HEK293T (cell line): ENCODE data around the gene HOXD12.

ENCODE experiments used
- CTCF ChIA-PET: fragments of 350-600 bp; formaldehyde crosslinking; extraction: SDS; loops from one replicate; lab custom pipeline; 2021; ENCODE audit warnings: antibody characterized with exemption, inconsistent platforms; lab: Yijun Ruan, JAX
- POLR2A ChIA-PET: fragments of 350-600 bp; formaldehyde crosslinking; extraction: SDS; loops from one replicate; lab custom pipeline; 2020; ENCODE audit warnings: antibody characterized with exemption, inconsistent platforms; lab: Yijun Ruan, JAX
- DNase-seq: peaks from one replicate; pipeline ENCODE4 v3.0.0; 2012; ENCODE audit warnings: mixed read lengths; ENCODE audit errors: extremely low spot score
- ARNT ChIP-seq: fragments of 450-650 bp; IDR thresholded peaks from 2 replicates; pipeline ENCODE4 v1.6.1; 2017; ENCODE audit warnings: mild to moderate bottlenecking
- BHLHE40 ChIP-seq: fragments of 450-650 bp; IDR thresholded peaks from 2 replicates; pipeline ENCODE4 v1.6.1; 2016; ENCODE audit warnings: mild to moderate bottlenecking, moderate library complexity, borderline replicate concordance
- CTBP1 ChIP-seq: fragments of 450-650 bp; IDR thresholded peaks from 2 replicates; pipeline ENCODE4 v1.6.1; 2016; ENCODE audit warnings: borderline replicate concordance
- ELF4 ChIP-seq: fragments of 450-650 bp; IDR thresholded peaks from 2 replicates; pipeline ENCODE4 v1.6.1; 2017; ENCODE audit warnings: antibody characterized with exemption
- FOXA1 ChIP-seq: fragments of 450-650 bp; IDR thresholded peaks from 2 replicates; pipeline ENCODE4 v1.6.1; 2016; ENCODE audit warnings: mild to moderate bottlenecking
- FOXK2 ChIP-seq: fragments of 450-650 bp; IDR thresholded peaks from 2 replicates; pipeline ENCODE4 v1.6.1; 2016; ENCODE audit warnings: mild to moderate bottlenecking
- FOXM1 ChIP-seq: fragments of 450-650 bp; IDR thresholded peaks from 2 replicates; pipeline ENCODE4 v1.6.1; 2017; ENCODE audit warnings: mild to moderate bottlenecking, borderline replicate concordance
- HDGF ChIP-seq: fragments of 450-650 bp; IDR thresholded peaks from 2 replicates; pipeline ENCODE4 v1.6.1; 2017; ENCODE audit warnings: antibody characterized with exemption, borderline replicate concordance
- L3MBTL2 ChIP-seq: fragments of 450-650 bp; conservative IDR thresholded peaks from 2 replicates; pipeline ENCODE4 v1.6.1; 2016; ENCODE audit warnings: mild to moderate bottlenecking
- LEF1 ChIP-seq: fragments of 450-650 bp; IDR thresholded peaks from 2 replicates; pipeline ENCODE4 v1.6.1; 2017; ENCODE audit warnings: mild to moderate bottlenecking, borderline replicate concordance
- NFRKB ChIP-seq: fragments of 450-650 bp; IDR thresholded peaks from 2 replicates; pipeline ENCODE4 v1.6.1; 2016; ENCODE audit warnings: mild to moderate bottlenecking, moderate library complexity
- SP1 ChIP-seq: fragments of 450-650 bp; IDR thresholded peaks from 2 replicates; pipeline ENCODE4 v1.6.1; 2017
- SUZ12 ChIP-seq: fragments of 450-650 bp; IDR thresholded peaks from 2 replicates; pipeline ENCODE4 v1.6.1; 2016; ENCODE audit warnings: mild to moderate bottlenecking
- TARDBP ChIP-seq: fragments of 450-650 bp; IDR thresholded peaks from 2 replicates; pipeline ENCODE4 v1.6.1; 2016
- ZNF384 ChIP-seq: fragments of 450-650 bp; IDR thresholded peaks from 2 replicates; pipeline ENCODE4 v1.6.1; 2016
- TF ChIP-seq, protein P1 (sequence below): fragments of 450-650 bp; IDR thresholded peaks from 2 replicates; pipeline ENCODE4 v1.6.1; 2016

The HOXD12 gene

DNA sequence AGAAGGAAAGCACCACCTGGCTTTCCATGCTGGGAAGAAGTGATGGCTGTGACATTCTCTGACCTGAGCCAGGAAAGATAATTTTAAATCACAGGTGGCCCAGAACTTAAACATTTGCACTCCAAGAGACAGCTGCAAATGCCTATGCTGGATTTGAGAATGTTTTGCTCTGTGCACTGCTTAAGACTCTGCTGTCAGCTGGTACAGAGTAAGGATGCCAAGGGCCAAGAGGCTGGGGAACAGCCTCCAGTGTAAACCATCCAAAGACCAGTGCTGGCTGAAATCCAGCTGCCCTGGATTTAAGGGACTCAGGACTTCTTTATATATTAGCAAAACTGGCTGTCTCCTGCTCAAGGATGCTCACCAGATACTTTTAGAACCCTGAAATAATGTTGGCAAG lies 33.8 kb downstream of the HOXD12 start:
- ChIA-PET CTCF (interaction anchor here (0.9 kb wide), 3 partner anchors 30 to 421 kb away, joined by 3 to 5 read pairs (median 3); no protein-coding TSS in a partner anchor), POLR2A (interaction anchor here (5.4 kb wide), 1 partner anchor 28 kb away, joined by 35 read pairs; the partner anchor contains the start of gene HOXD11)
- no peak for DNase-seq
- TF ChIP-seq L3MBTL2 (no peak), ELF4 (no peak), LEF1 (no peak), FOXK2 (no peak), NFRKB (no peak), TARDBP (no peak), ZNF384 (no peak), BHLHE40 (no peak), ARNT (no peak), SP1 (no peak), FOXA1 (no peak)

DNA sequence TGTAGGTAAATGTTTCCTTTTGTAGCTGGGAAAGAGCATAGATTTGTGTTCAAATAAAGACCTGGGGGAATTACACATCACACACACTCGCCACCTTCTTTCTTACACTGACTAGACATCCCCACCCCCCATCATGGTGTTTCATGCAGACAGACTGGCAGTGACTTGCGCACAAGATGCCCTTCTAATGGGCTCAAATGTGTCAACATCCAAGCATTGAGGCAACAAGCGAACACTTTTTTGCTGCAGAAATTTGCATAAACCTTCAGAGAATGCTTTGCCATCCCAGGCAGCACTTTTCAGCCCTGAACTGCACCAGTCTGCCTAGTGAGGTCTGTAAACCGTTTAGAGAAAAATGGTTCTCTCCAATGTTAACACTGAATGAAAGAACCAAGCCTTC lies 34.4 kb downstream of the HOXD12 start:
- TF ChIP-seq HDGF (no peak), SP1 (no peak), FOXK2 (no peak), CTBP1 (no peak), BHLHE40 (no peak)
- CTCF ChIA-PET: interaction anchor here (0.9 kb wide), 1 partner anchor 420 kb away, joined by 3 read pairs; no protein-coding TSS in a partner anchor
- no peak for DNase-seq
- POLR2A ChIA-PET: interaction anchor here (5.4 kb wide), 1 partner anchor 28 kb away, joined by 35 read pairs; the partner anchor contains the start of gene HOXD11

DNA sequence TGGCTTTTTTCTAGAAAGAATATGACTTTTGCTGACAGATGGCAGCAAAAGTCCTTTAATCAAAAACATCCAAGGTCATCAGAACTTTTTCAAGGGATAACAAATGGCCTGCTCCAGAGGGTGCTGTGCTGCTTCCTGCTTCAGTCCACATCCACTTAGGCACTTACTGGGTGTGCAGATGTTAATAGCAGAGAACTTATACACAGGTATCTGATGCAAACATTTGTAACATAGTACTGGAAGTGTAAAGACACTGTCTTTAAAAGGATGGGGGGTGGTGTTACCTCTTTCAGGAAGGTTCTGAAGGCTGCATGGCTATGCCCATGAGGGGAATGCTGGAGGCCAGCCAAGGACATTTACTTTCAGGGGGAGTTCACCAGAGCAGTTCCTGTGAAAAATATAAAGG lies 35.4 kb downstream of the HOXD12 start:
- CTCF ChIA-PET: no interaction called here
- POLR2A ChIA-PET: no interaction called here
- TF ChIP-seq ZNF384 (no peak), SUZ12 (no peak), HDGF (no peak), BHLHE40 (no peak), NFRKB (no peak), FOXK2 (no peak), FOXM1 (no peak), FOXA1 (no peak), ARNT (no peak), LEF1 (no peak), TARDBP (no peak), ELF4 (no peak), SP1 (no peak), CTBP1 (no peak), L3MBTL2 (no peak)
- TF ChIP-seq, protein P1, sequence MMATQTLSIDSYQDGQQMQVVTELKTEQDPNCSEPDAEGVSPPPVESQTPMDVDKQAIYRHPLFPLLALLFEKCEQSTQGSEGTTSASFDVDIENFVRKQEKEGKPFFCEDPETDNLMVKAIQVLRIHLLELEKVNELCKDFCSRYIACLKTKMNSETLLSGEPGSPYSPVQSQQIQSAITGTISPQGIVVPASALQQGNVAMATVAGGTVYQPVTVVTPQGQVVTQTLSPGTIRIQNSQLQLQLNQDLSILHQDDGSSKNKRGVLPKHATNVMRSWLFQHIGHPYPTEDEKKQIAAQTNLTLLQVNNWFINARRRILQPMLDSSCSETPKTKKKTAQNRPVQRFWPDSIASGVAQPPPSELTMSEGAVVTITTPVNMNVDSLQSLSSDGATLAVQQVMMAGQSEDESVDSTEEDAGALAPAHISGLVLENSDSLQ: no peak
- no peak for DNase-seq

DNA sequence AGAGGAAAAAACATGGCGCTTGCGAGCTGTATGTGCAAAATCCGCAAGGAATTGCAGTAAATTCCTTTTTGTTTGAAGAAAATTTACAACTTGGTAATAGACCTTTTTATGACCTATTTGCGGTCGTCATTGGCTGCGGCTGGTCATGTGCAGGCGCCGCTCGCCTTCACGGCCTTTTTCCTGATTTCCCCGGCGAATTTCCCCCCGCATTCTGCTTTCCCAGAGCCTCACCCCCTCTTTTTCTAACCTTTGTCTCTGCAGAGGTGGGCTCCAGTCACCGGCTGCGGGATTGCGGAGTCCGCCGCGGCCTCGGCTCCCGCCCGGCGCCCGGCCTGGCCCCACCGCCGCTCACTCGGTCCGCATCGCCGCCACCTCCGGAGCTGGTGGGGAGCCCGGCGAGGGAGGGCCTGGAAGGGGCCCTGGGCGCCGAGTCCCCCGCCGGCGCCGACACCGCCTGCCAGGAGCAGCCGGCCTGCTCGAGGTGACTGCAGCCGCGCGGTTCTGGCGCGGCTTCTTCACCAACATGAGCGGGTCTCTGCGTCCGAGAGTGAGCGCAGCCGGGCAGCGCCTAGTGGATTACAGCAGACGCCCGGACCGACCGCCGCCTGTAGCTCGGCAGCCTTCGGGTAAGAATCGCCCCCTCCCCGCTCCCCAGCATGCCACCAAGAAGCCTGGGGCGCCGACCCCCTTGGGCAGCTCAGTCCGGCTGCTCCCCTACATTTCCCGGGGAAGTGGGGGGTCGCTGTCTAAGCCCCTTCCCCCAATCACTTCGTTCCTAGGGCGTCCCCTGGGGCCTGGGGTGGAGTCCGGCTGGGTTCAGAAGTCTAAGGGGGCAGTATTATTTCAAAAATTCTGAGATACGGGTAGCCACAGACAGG lies 37.0 kb downstream of the HOXD12 start:
- no peak for TF ChIP-seq ELF4
- TF ChIP-seq CTBP1: no peak
- TF ChIP-seq TARDBP: no peak
- TF ChIP-seq ARNT: no peak
- TF ChIP-seq, protein P1: peak; percentile 64
- TF ChIP-seq FOXM1: no peak
- no peak for TF ChIP-seq SUZ12
- CTCF ChIA-PET: interaction anchor here (0.7 to 2.3 kb wide), 4 partner anchors 10 to 545 kb away, joined by 3 to 9 read pairs (median 4); no protein-coding TSS in a partner anchor
- no peak for DNase-seq
- POLR2A ChIA-PET: interaction anchor here (0.5 to 2.9 kb wide), 9 partner anchors 9 to 518 kb away, joined by 3 to 12 read pairs (median 4); partner anchors contain the start of gene LNPK

DNA sequence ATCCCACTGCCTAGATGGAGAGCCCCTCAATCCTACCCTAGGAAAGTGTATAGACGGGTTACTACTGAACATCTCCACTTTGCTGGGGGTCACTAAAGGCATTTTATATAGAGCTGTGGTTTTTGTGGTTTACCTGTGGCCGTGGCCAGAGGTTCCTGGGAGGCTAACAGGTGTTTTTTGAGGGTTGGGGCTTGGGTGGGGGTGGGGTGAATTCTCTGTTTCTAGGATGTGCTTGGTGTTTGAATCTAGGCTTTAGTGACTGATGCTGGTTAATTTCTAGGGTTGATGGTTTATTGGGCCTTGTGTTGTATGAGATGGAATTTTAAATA lies 37.6 kb downstream of the HOXD12 start:
- POLR2A ChIA-PET: interaction anchor here (0.5 to 2.9 kb wide), 6 partner anchors 9 to 514 kb away, joined by 3 to 12 read pairs (median 6); no protein-coding TSS in a partner anchor
- DNase-seq: no peak
- CTCF ChIA-PET: interaction anchor here (1.5 to 2.3 kb wide), 2 partner anchors 318 to 417 kb away, joined by 3 to 9 read pairs; no protein-coding TSS in a partner anchor
- no peak for TF ChIP-seq NFRKB
- TF ChIP-seq LEF1: no peak
- no peak for TF ChIP-seq FOXM1
- no peak for TF ChIP-seq TARDBP
- no peak for TF ChIP-seq L3MBTL2
- no peak for TF ChIP-seq SUZ12
- TF ChIP-seq CTBP1: no peak
- TF ChIP-seq, protein P1: no peak
- TF ChIP-seq FOXA1: no peak
- TF ChIP-seq SP1: no peak
- TF ChIP-seq ZNF384: no peak
- TF ChIP-seq FOXK2: no peak
- no peak for TF ChIP-seq ARNT
- TF ChIP-seq ELF4: no peak
- TF ChIP-seq HDGF: no peak
- no peak for TF ChIP-seq BHLHE40

DNA sequence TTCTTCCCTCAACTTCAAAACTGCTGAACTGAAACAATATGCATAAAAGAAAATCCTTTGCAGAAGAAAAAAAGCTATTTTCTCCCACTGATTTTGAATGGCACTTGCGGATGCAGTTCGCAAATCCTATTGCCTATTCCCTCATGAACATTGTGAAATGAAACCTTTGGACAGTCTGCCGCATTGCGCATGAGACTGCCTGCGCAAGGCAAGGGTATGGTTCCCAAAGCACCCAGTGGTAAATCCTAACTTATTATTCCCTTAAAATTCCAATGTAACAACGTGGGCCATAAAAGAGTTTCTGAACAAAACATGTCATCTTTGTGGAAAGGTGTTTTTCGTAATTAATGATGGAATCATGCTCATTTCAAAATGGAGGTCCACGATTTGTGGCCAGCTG lies 38.3 kb downstream of the HOXD12 start:
- ChIA-PET CTCF (no interaction called here), POLR2A (interaction anchor here (0.6 to 2.9 kb wide), 2 partner anchors 131 to 317 kb away, joined by 3 to 12 read pairs; partner anchors contain the start of gene MTX2)
- no peak for DNase-seq
- TF ChIP-seq LEF1 (no peak), SP1 (no peak), BHLHE40 (no peak), SUZ12 (no peak)
